ENCODE data around the gene PLCL2.

Gene PLCL2

DNA sequence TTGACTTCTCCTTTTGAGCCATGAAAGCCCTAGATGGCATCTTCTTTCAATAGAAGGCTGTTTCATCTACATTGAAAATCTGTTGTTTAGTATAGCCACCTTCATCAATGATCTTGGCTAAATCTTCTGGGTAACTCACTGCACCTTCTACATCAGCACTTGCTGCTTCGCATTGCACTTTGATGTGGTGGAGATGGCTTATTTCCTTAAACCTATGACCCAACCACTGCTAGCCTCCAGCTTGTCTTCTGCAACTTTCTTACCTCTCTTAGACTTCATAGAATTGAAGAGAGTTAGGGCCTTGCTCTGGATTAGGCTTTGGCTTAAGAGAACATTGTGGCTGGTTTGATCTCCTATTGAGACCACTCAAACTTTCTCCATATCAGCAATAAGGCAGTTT lies 189.8 kb downstream of the PLCL2 start:
- Histone ChIP-seq H3K9ac (no peak overlapping the region), H3K27me3 (ENCODE audit: insufficient read depth, low read depth) (no peaks in the 10 kb centered on the region), H3K4me1 (ENCODE audit: low read depth, poor library complexity, severe bottlenecking) (no peaks in the 10 kb centered on the region), H4K20me1 (ENCODE audit: insufficient read depth) (no peaks in the 10 kb centered on the region), H3K36me3 (ENCODE audit: insufficient read depth) (no peaks in the 10 kb centered on the region), H3K4me3 (IDR thresholded peaks at IDR 0.05; ENCODE audit: insufficient read depth, low read depth, low read length) (no peak overlapping the region), H2AFZ (ENCODE audit: low read depth) (no peak overlapping the region), H3K27ac (no peak overlapping the region), H3K79me2 (ENCODE audit: insufficient read depth, low read depth) (no peaks in the 10 kb centered on the region), H3K4me2 (no peak overlapping the region)
- TF ChIP-seq, protein P1, sequence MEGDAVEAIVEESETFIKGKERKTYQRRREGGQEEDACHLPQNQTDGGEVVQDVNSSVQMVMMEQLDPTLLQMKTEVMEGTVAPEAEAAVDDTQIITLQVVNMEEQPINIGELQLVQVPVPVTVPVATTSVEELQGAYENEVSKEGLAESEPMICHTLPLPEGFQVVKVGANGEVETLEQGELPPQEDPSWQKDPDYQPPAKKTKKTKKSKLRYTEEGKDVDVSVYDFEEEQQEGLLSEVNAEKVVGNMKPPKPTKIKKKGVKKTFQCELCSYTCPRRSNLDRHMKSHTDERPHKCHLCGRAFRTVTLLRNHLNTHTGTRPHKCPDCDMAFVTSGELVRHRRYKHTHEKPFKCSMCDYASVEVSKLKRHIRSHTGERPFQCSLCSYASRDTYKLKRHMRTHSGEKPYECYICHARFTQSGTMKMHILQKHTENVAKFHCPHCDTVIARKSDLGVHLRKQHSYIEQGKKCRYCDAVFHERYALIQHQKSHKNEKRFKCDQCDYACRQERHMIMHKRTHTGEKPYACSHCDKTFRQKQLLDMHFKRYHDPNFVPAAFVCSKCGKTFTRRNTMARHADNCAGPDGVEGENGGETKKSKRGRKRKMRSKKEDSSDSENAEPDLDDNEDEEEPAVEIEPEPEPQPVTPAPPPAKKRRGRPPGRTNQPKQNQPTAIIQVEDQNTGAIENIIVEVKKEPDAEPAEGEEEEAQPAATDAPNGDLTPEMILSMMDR (conservative IDR thresholded peaks at IDR 0.05; ENCODE audit: low read depth, low read length): no peak

DNA sequence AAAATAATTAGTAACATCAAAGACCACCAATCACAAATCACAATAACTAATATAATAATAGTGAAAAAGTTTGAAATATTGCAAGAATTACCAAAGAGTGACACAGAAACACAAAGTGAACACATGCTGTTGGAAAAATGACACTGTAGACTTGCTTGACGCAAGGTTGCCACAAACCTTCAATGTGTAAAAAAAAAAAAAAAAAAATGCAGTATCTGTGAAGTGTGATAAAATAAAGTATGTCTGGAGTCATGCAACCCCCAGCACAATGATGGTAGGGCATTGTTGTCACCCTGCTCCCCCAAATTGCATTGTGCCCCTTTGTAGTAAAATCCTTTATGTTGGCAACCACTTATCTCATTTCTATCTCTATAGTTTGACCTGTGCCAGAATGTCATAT lies 190.6 kb downstream of the PLCL2 start:
- no peak overlapping the region for H3K4me2 ChIP-seq
- no peaks in the 10 kb centered on the region for H3K4me1 ChIP-seq (ENCODE audit: low read depth, poor library complexity, severe bottlenecking)
- H3K9ac ChIP-seq: no peak overlapping the region
- no peaks in the 10 kb centered on the region for H3K27me3 ChIP-seq (ENCODE audit: insufficient read depth, low read depth)
- TF ChIP-seq, protein P1 (conservative IDR thresholded peaks at IDR 0.05; ENCODE audit: low read depth, low read length): no peak
- H3K4me3 ChIP-seq (IDR thresholded peaks at IDR 0.05; ENCODE audit: insufficient read depth, low read depth, low read length): no peak overlapping the region
- H3K36me3 ChIP-seq (ENCODE audit: insufficient read depth): no peaks in the 10 kb centered on the region
- no peaks in the 10 kb centered on the region for H4K20me1 ChIP-seq (ENCODE audit: insufficient read depth)
- H3K79me2 ChIP-seq (ENCODE audit: insufficient read depth, low read depth): no peaks in the 10 kb centered on the region
- H3K27ac ChIP-seq: no peak overlapping the region
- no peak overlapping the region for H2AFZ ChIP-seq (ENCODE audit: low read depth)

DNA sequence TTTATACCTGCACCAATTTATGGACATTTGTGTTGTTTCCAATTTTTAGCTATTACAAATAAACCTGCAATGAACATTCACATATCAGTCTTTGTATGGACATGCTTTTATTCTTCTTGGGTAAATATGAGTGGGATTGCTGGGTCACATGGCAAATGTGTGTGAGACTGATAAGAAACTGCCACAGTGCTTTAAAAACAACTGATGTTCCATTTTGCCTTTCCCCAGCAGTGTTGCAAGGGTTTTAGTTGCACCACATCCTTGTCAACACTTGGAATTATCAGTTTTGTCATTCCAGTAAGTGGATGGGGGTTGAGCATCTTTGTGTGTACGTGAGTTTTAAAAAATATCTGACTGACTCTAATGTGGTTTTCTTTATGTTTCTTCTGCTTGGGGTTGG lies 191.2 kb downstream of the PLCL2 start:
- TF ChIP-seq, protein P1 (conservative IDR thresholded peaks at IDR 0.05; ENCODE audit: low read depth, low read length): no peak
- no peak overlapping the region for H3K27ac ChIP-seq
- H4K20me1 ChIP-seq (ENCODE audit: insufficient read depth): no peaks in the 10 kb centered on the region

DNA sequence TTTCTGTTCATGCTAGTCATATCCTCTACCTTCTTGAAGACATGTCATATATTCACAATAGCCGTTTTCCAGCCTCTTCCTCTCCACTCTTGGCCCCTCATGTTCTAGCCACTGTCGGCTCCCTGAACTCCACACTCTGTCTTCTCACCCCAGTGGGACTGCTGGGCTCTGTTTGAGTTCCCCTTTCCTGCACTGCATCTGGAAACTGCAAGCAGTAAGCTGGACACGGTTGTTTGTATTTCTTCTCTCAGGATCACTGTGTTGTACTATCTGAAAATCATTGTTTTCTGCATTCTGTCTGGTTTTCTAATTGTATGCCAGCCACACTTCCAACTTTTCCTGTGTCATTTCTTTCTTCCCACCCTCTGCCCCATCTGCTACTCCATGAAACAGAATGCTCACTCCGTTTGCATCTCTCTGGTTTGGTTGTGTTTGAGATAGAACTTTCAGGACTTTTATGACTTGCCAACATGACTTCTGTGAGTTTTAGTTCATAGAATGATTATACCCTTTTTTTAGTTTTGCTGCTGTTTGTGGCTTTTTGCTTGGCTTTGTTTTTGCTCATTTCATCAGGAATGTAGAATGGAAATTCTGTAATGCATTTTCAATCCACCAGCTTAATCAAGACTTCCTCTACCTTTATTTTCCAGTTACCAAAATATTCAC lies 192.3 kb downstream of the PLCL2 start:
- H3K4me3 ChIP-seq (IDR thresholded peaks at IDR 0.05; ENCODE audit: insufficient read depth, low read depth, low read length): no peak overlapping the region
- no peaks in the 10 kb centered on the region for H3K4me1 ChIP-seq (ENCODE audit: low read depth, poor library complexity, severe bottlenecking)
- no peak overlapping the region for H3K27ac ChIP-seq
- no peaks in the 10 kb centered on the region for H4K20me1 ChIP-seq (ENCODE audit: insufficient read depth)
- TF ChIP-seq, protein P1 (conservative IDR thresholded peaks at IDR 0.05; ENCODE audit: low read depth, low read length): no peak
- H3K79me2 ChIP-seq (ENCODE audit: insufficient read depth, low read depth): no peaks in the 10 kb centered on the region
- no peak overlapping the region for H2AFZ ChIP-seq (ENCODE audit: low read depth)
- no peak overlapping the region for H3K9ac ChIP-seq
- no peaks in the 10 kb centered on the region for H3K27me3 ChIP-seq (ENCODE audit: insufficient read depth, low read depth)
- no peaks in the 10 kb centered on the region for H3K36me3 ChIP-seq (ENCODE audit: insufficient read depth)
- H3K4me2 ChIP-seq: no peak overlapping the region

More for the DNA sequence above, 191.2 kb downstream of the PLCL2 start:
- H2AFZ ChIP-seq (ENCODE audit: low read depth): no peak overlapping the region
- no peaks in the 10 kb centered on the region for H3K36me3 ChIP-seq (ENCODE audit: insufficient read depth)
- H3K79me2 ChIP-seq (ENCODE audit: insufficient read depth, low read depth): no peaks in the 10 kb centered on the region
- H3K9ac ChIP-seq: no peak overlapping the region
- H3K4me3 ChIP-seq (IDR thresholded peaks at IDR 0.05; ENCODE audit: insufficient read depth, low read depth, low read length): no peak overlapping the region
- no peaks in the 10 kb centered on the region for H3K4me1 ChIP-seq (ENCODE audit: low read depth, poor library complexity, severe bottlenecking)
- no peaks in the 10 kb centered on the region for H3K27me3 ChIP-seq (ENCODE audit: insufficient read depth, low read depth)
- H3K4me2 ChIP-seq: no peak overlapping the region
